ENCODE data around the gene BBIP1.
"Not testable (repeated sequence)": the region's sequence is repeated elsewhere in the genome, so short reads cannot be mapped to it uniquely, and the experiment has no call there.

BBIP1 gene

GRCh38 chr10:110881905-110882304, 37.1 kb downstream of the BBIP1 start:
- DNase-seq, result no peak

GRCh38 chr10:110881247-110881646, 37.7 kb downstream of the BBIP1 start:
- no peak for DNase-seq

GRCh38 chr10:110880012-110880411, 39.0 kb downstream of the BBIP1 start:
- DNase-seq, result no peak

GRCh38 chr10:110876788-110877187, 42.2 kb downstream of the BBIP1 start:
- no peak for DNase-seq

- DNase-seq, result no peak
Measured at GRCh38 chr10:110876000-110876399, 43.0 kb downstream of the BBIP1 start.

- no peak for DNase-seq
Measured at GRCh38 chr10:110873951-110874350, 45.0 kb downstream of the BBIP1 start.

- DNase-seq, result no peak
Measured at GRCh38 chr10:110872984-110873923, 45.7 kb downstream of the BBIP1 start.

GRCh38 chr10:110872145-110872983, 46.6 kb downstream of the BBIP1 start:
- peak; percentile 17 for DNase-seq

GRCh38 chr10:110871298-110872084, 47.5 kb downstream of the BBIP1 start, which contains the start of gene PDCD4:
Gene PDCD4 (plus strand): TSS chr10:110871928. CDS start chr10:110876028, 4,100 bp downstream.
- peak; percentile 91 for DNase-seq

- no peak for DNase-seq
Measured at GRCh38 chr10:110870823-110871297, 48.1 kb downstream of the BBIP1 start.

GRCh38 chr10:110868981-110869380, 50.0 kb downstream of the BBIP1 start:
- DNase-seq, result no peak

- no peak for DNase-seq
Measured at GRCh38 chr10:110867807-110868465, 51.0 kb downstream of the BBIP1 start.

GRCh38 chr10:110867011-110867806, 51.8 kb downstream of the BBIP1 start:
- not testable (repeated sequence) for DNase-seq

- no peak for DNase-seq
Measured at GRCh38 chr10:110865809-110866482, 53.0 kb downstream of the BBIP1 start.

- DNase-seq, result no peak
Measured at GRCh38 chr10:110865186-110865808, 53.7 kb downstream of the BBIP1 start.

- DNase-seq, result no peak
Measured at GRCh38 chr10:110864662-110865140, 54.3 kb downstream of the BBIP1 start.

- no peak for DNase-seq
Measured at GRCh38 chr10:110863956-110864355, 55.0 kb downstream of the BBIP1 start.

- no peak for DNase-seq
Measured at GRCh38 chr10:110863361-110863760, 55.6 kb downstream of the BBIP1 start.

- no peak for DNase-seq
Measured at GRCh38 chr10:110862961-110863360, 56.0 kb downstream of the BBIP1 start.

Measured in NCI-H2029 (cell line).